ENCODE results near the gene ZDHHC14. TPM values are rescaled to one million over a fixed set of nuclear protein-coding genes. Genes with fewer than 3 reads are reported as not detected.

ZDHHC14 gene
- total RNA-seq, 2 donors from 2014 or later: 3.6 to 5.2 TPM

DNA sequence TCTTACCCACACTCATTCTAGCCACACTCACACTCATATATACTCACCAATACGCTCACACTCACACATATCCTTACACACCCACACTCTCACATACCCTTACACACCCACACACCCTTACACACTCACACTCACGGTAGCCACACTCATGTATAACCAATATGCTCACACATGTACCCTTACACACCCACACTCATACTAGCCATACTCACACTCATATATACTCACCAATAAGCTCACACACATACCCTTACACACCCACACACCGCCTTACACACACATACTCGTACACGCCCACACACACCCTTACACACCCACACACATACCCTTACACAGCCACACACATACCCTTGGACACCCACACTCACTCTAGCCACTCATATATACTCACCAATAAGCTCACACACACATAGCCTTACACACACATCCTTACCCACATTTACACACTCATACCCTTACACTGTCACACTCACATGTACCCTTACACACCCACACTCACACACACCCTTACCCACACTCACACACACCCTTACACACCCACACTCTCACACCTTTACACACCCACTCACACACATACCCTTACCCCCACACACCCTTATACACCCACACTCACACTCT, 249.6 kb downstream of the ZDHHC14 start:
- H3K9me3 ChIP-seq (ENCODE audit: control insufficient read depth, low read length, poor library complexity, severe bottlenecking): no peaks in the 10 kb centered on the region
- Mint-ChIP-seq H3K4me3 (no peak overlapping the region), H3K27me3 (no peaks in the 10 kb centered on the region), H3K27ac (no peak overlapping the region), H3K4me1 (peaks cover 7% of the 10 kb centered on the region), H3K36me3 (ENCODE audit: low read depth) (no peaks in the 10 kb centered on the region)
- no peak for DNase-seq
- no peak for ATAC-seq

DNA sequence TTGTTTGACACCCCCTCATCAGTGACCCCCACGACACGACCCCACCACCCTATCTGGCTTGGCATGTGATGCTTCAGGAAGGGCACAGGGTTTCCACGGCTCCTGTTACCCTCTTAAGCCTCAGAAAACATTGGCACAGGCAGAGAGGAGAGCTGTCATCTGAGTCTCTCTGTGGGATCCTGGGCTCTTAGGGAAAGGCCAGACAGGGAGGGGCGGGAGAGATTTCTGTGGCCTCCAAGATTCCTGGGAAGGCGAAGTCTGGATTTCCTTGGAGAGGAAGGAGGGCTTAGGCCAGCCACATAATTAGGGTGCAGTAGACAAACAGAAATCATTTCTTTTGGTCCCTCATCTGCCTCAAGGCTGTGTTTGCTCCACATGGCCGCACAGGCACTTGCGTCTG, 250.4 kb downstream of the ZDHHC14 start:
- DNase-seq (no peak), ATAC-seq (no peak)
- Mint-ChIP-seq H3K27me3 (no peaks in the 10 kb centered on the region), H3K27ac (no peak overlapping the region), H3K4me1 (peaks cover 7% of the 10 kb centered on the region), H3K4me3 (no peak overlapping the region), H3K36me3 (ENCODE audit: low read depth) (no peaks in the 10 kb centered on the region)
- H3K9me3 ChIP-seq (ENCODE audit: control insufficient read depth, low read length, poor library complexity, severe bottlenecking): no peaks in the 10 kb centered on the region

GRCh38 chr6:157631838-157632614, 251.0 kb downstream of the ZDHHC14 start:
- Mint-ChIP-seq H3K4me1 (peaks cover 7% of the 10 kb centered on the region), H3K27me3 (no peaks in the 10 kb centered on the region), H3K27ac (no peak overlapping the region), H3K4me3 (no peak overlapping the region), H3K36me3 (ENCODE audit: low read depth) (no peaks in the 10 kb centered on the region)
- DNase-seq (no peak), ATAC-seq (no peak)
- no peaks in the 10 kb centered on the region for H3K9me3 ChIP-seq (ENCODE audit: control insufficient read depth, low read length, poor library complexity, severe bottlenecking)

DNA sequence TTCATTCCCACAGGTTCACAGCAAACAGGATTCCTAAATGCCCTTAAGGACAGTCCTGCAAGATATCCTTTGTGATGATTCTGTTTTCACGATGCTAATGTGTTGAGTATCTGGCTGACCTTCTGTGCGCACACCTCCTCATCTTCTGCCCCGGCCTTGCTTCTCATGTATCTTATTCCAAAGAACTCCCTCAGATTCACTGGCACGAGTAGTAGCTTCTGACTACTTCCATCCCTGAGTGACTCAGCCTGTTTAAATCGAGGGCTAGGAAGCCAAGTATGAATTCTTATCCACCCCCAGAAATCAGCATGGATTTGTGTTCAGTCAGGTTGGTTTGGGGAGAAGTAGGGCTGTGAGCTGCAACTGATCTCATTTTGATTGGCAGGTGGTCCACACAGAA, 251.8 kb downstream of the ZDHHC14 start:
- Mint-ChIP-seq H3K27me3 (no peaks in the 10 kb centered on the region), H3K4me3 (no peak overlapping the region), H3K36me3 (ENCODE audit: low read depth) (no peaks in the 10 kb centered on the region), H3K4me1 (peaks cover 7% of the 10 kb centered on the region), H3K27ac (no peak overlapping the region)
- H3K9me3 ChIP-seq (ENCODE audit: control insufficient read depth, low read length, poor library complexity, severe bottlenecking): no peaks in the 10 kb centered on the region
- no peak for ATAC-seq
- DNase-seq: no peak

DNA sequence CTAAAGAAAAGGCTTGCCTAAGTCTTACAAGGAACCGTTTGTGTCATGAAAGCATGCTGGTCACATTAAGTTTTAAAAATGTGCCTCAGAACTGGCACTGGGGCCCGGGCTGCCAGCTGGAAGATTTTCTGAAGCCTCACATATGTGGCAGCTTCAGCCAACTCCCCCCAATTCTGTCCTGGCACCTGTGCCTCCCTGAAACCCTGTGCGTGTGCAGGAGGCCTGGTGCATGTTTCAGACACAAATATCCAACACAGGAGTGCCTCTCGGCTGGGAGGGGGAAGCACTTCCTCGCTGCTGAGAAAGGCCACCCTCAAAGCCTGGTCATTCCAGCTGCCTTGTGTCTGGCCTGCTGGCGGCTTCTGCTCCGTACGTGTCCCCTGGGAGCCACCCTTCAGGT, 253.6 kb downstream of the ZDHHC14 start:
- DNase-seq: no peak
- no peaks in the 10 kb centered on the region for H3K9me3 ChIP-seq (ENCODE audit: control insufficient read depth, low read length, poor library complexity, severe bottlenecking)
- Mint-ChIP-seq H3K4me3 (no peak overlapping the region), H3K36me3 (ENCODE audit: low read depth) (no peaks in the 10 kb centered on the region), H3K27me3 (no peaks in the 10 kb centered on the region), H3K4me1 (peaks cover 3% of the 10 kb centered on the region), H3K27ac (no peak overlapping the region)
- no peak for ATAC-seq

- no peak for ATAC-seq
- Mint-ChIP-seq H3K4me3 (no peak overlapping the region), H3K4me1 (peaks cover 4% of the 10 kb centered on the region), H3K27ac (no peak overlapping the region), H3K36me3 (ENCODE audit: low read depth) (no peaks in the 10 kb centered on the region), H3K27me3 (no peaks in the 10 kb centered on the region)
- H3K9me3 ChIP-seq (ENCODE audit: control insufficient read depth, low read length, poor library complexity, severe bottlenecking): no peaks in the 10 kb centered on the region
- DNase-seq: no peak
Observed at GRCh38 chr6:157635388-157636244, 254.6 kb downstream of the ZDHHC14 start.

DNA sequence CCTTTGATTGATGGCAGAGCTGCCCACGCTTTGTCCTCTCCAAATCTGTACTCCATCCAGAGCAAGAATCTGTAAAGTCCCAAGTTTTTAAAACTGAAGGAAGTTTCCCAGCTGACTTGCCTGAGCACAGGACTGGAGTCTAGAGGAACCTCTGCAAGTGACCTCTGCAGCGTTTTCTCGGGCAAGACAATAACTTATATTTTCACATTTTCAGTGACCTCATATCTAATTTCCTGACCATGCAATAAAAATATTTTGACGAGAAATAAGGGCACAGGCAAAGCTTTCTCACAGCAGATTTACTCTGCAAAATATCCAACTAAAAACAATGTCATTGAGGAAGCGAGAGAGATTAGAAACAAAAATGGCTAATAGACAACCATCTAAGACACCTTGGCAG, 256.5 kb downstream of the ZDHHC14 start:
- no peaks in the 10 kb centered on the region for H3K27me3 Mint-ChIP-seq
- DNase-seq (no peak), ATAC-seq (no peak)
- no peaks in the 10 kb centered on the region for H3K36me3 Mint-ChIP-seq (ENCODE audit: low read depth)
- H3K27ac Mint-ChIP-seq: no peak overlapping the region
- peaks cover 4% of the 10 kb centered on the region for H3K4me1 Mint-ChIP-seq
- no peak overlapping the region for H3K4me3 Mint-ChIP-seq
- no peaks in the 10 kb centered on the region for H3K9me3 ChIP-seq (ENCODE audit: control insufficient read depth, low read length, poor library complexity, severe bottlenecking)

GRCh38 chr6:157637941-157638662, 257.1 kb downstream of the ZDHHC14 start:
- H3K27me3 Mint-ChIP-seq: no peaks in the 10 kb centered on the region
- ATAC-seq (no peak), DNase-seq (no peak)
- no peaks in the 10 kb centered on the region for H3K9me3 ChIP-seq (ENCODE audit: control insufficient read depth, low read length, poor library complexity, severe bottlenecking)
- no peak overlapping the region for H3K4me3 Mint-ChIP-seq
- H3K4me1 Mint-ChIP-seq: peaks cover 4% of the 10 kb centered on the region
- H3K36me3 Mint-ChIP-seq (ENCODE audit: low read depth): no peaks in the 10 kb centered on the region
- H3K27ac Mint-ChIP-seq: no peak overlapping the region

- DNase-seq: no peak
- Mint-ChIP-seq H3K27me3 (no peaks in the 10 kb centered on the region), H3K4me1 (peaks cover 4% of the 10 kb centered on the region), H3K4me3 (no peak overlapping the region), H3K36me3 (ENCODE audit: low read depth) (no peaks in the 10 kb centered on the region), H3K27ac (no peak overlapping the region)
- no peaks in the 10 kb centered on the region for H3K9me3 ChIP-seq (ENCODE audit: control insufficient read depth, low read length, poor library complexity, severe bottlenecking)
- no peak for ATAC-seq
Observed at GRCh38 chr6:157638779-157639178, 257.8 kb downstream of the ZDHHC14 start.

GRCh38 chr6:157640746-157641451, 259.9 kb downstream of the ZDHHC14 start:
- no peak for ATAC-seq
- no peak for DNase-seq
- no peaks in the 10 kb centered on the region for H3K9me3 ChIP-seq (ENCODE audit: control insufficient read depth, low read length, poor library complexity, severe bottlenecking)
- Mint-ChIP-seq H3K4me1 (peaks cover 9% of the 10 kb centered on the region), H3K36me3 (ENCODE audit: low read depth) (no peaks in the 10 kb centered on the region), H3K27ac (no peak overlapping the region), H3K4me3 (no peak overlapping the region), H3K27me3 (no peaks in the 10 kb centered on the region)

DNA sequence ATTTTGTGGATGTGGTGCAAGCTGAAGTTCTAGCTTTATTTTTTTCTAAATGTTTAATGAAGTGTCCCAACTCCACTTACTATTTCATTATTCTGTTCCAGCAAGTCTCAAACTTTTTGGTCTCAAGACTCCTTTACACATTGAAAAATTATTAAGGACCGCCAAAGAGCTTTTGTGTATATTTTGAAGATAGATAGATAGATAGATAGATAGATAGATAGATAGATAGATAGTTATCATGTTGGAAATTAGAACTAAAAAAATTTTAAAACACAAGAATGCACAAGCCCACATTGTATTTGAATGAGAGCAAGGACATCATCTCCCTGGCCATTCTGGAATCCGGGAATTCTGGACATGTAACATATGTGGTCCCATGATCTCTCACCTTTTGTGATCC, 260.8 kb downstream of the ZDHHC14 start:
- ATAC-seq (no peak), DNase-seq (no peak)
- Mint-ChIP-seq H3K27me3 (no peaks in the 10 kb centered on the region), H3K36me3 (ENCODE audit: low read depth) (no peaks in the 10 kb centered on the region), H3K4me1 (peaks cover 9% of the 10 kb centered on the region), H3K27ac (no peak overlapping the region), H3K4me3 (no peak overlapping the region)
- no peaks in the 10 kb centered on the region for H3K9me3 ChIP-seq (ENCODE audit: control insufficient read depth, low read length, poor library complexity, severe bottlenecking)

GRCh38 chr6:157642736-157643135, 261.7 kb downstream of the ZDHHC14 start:
- H3K9me3 ChIP-seq (ENCODE audit: control insufficient read depth, low read length, poor library complexity, severe bottlenecking): no peaks in the 10 kb centered on the region
- DNase-seq: no peak

More at GRCh38 chr6:157642736-157643135, 261.7 kb downstream of the ZDHHC14 start:
- Mint-ChIP-seq H3K27me3 (no peaks in the 10 kb centered on the region), H3K4me1 (peaks cover 12% of the 10 kb centered on the region), H3K27ac (no peak overlapping the region), H3K4me3 (no peak overlapping the region), H3K36me3 (ENCODE audit: low read depth) (no peaks in the 10 kb centered on the region)
- ATAC-seq: no peak

Data from T-helper 17 cell (primary cell).